Keratinocyte (primary cell): ENCODE measurements around the gene EN2. TPM values are rescaled to one million over a fixed set of nuclear protein-coding genes. Genes with fewer than 3 reads are reported as not detected.

Experiments used
- DNase-seq: peaks from one replicate; pipeline ENCODE4 v3.0.0-alpha.2; 2011; ENCODE audit warnings: low read depth, missing footprints, low spot score
- FAIRE-seq: peaks from 2 replicates; lab custom pipeline; 2011; peaks lifted over from hg19 to GRCh38; lab: Jason Lieb, UNC
- H2AFZ ChIP-seq: 2 replicates; pipeline ENCODE4 v1.6.0; 2012; ENCODE audit warnings: low read length, control low read depth, inconsistent platforms; ENCODE audit not compliant: control insufficient read depth
- H3K27ac ChIP-seq: 2 replicates; pipeline ENCODE4 v1.5.1; 2011; ENCODE audit warnings: low read length; ENCODE audit not compliant: control insufficient read depth, insufficient read depth
- H3K27me3 ChIP-seq: 3 replicates; pipeline ENCODE4 v1.6.0; 2011; ENCODE audit warnings: low read length; ENCODE audit not compliant: control insufficient read depth, insufficient read depth; ENCODE audit errors: extremely low read depth
- H3K36me3 ChIP-seq, 2 experiments: 2 replicates in 1 of 2; 3 replicates in 1 of 2; pipeline ENCODE4 v1.5.1; 2011; ENCODE audit warnings: low read length in 2 of 2, mild to moderate bottlenecking in 1 of 2; ENCODE audit not compliant: control insufficient read depth in 2 of 2, insufficient read depth in 2 of 2; ENCODE audit errors: extremely low read depth in 1 of 2
- H3K4me1 ChIP-seq: 3 replicates; pipeline ENCODE4 v1.5.1; 2011; ENCODE audit warnings: low read length; ENCODE audit not compliant: control insufficient read depth, insufficient read depth; ENCODE audit errors: extremely low read depth
- H3K4me2 ChIP-seq: 3 replicates; pipeline ENCODE4 v1.6.0; 2011; ENCODE audit warnings: low read depth, low read length; ENCODE audit not compliant: control insufficient read depth, insufficient read depth; ENCODE audit errors: extremely low read depth
- H3K4me3 ChIP-seq, 3 experiments: fragments of 200-600 bp in 1 of 3; sonication (generic) in 1 of 3; 2 replicates in 2 of 3; 3 replicates in 1 of 3; pipeline ENCODE4 v1.5.1; 2011 to 2016; ENCODE audit warnings: low read length in 3 of 3, mild to moderate bottlenecking in 3 of 3, control low read depth in 2 of 3, inconsistent platforms in 1 of 3, low read depth in 1 of 3, mixed read lengths in 1 of 3, mixed run types in 1 of 3, moderate library complexity in 1 of 3; ENCODE audit not compliant: control insufficient read depth in 2 of 3, insufficient read depth in 2 of 3; ENCODE audit errors: extremely low read depth in 1 of 3
- H3K79me2 ChIP-seq: 2 replicates; pipeline ENCODE4 v1.6.0; 2012; ENCODE audit warnings: low read length; ENCODE audit not compliant: control insufficient read depth, insufficient read depth
- H3K9ac ChIP-seq: 3 replicates; pipeline ENCODE4 v1.6.0; 2011; ENCODE audit warnings: low read length; ENCODE audit not compliant: control insufficient read depth, insufficient read depth; ENCODE audit errors: extremely low read depth
- H3K9me1 ChIP-seq: 3 replicates; pipeline ENCODE4 v1.6.0; 2011; ENCODE audit warnings: low read length; ENCODE audit not compliant: control insufficient read depth, insufficient read depth; ENCODE audit errors: extremely low read depth
- H3K9me3 ChIP-seq: 2 replicates; pipeline ENCODE4 v1.5.1; 2012; ENCODE audit warnings: low read depth, low read length; ENCODE audit not compliant: control insufficient read depth
- H4K20me1 ChIP-seq: 3 replicates; pipeline ENCODE4 v1.6.0; 2011; ENCODE audit warnings: low read length; ENCODE audit not compliant: control insufficient read depth, insufficient read depth; ENCODE audit errors: extremely low read depth
- EZH2 ChIP-seq: IDR thresholded peaks from one replicate; pipeline ENCODE4 v1.6.1; 2012; ENCODE audit warnings: inconsistent platforms, mild to moderate bottlenecking, low read length, moderate library complexity
- dilution Hi-C: fragments of 300-500 bp; cut with MboI; formaldehyde crosslinking; loops from one replicate; pipeline ENCODE4 v1.7.0; 2020; ENCODE audit warnings: low sequenced_read_pairs; ENCODE audit not compliant: extremely low pct_ligation_motif_present
- polyA minus RNA-seq, 3 experiments: library from RNA; depleted of rRNA, polyadenylated mRNA; stranded (reverse); fragments of >200 nt; gene quantifications; 1 replicate in 1 of 3; 2 replicates in 1 of 3; 3 replicates in 1 of 3; pipeline ENCODE4 v1.2.3, GENCODE V29; 2011
- polyA plus RNA-seq, 5 experiments: library from polyadenylated mRNA; depleted of rRNA in 3 of 5; stranded (reverse) in 3 of 5; stranded (forward) in 1 of 5; unstranded in 1 of 5; fragments of >200 nt; gene quantifications; 1 replicate in 1 of 5; 2 replicates in 3 of 5; 3 replicates in 1 of 5; pipeline versions ENCODE4 v1.2.1 to v1.2.3, GENCODE V29; 2011 to 2012; ENCODE audit warnings: missing spikeins in 2 of 5, low read depth in 1 of 5, low replicate concordance in 1 of 5
- TF ChIP-seq, protein P1 (sequence below), 3 experiments: IDR thresholded peaks in 1 of 3; conservative IDR thresholded peaks in 1 of 3; optimal IDR thresholded peaks in 1 of 3; 2 replicates in 2 of 3; 3 replicates in 1 of 3; pipeline versions ENCODE3 to v1.5.1; 2011; ENCODE audit warnings: low read length in 3 of 3, mild to moderate bottlenecking in 3 of 3, moderate library complexity in 2 of 3, control low read depth in 1 of 3, inconsistent platforms in 1 of 3; ENCODE audit not compliant: insufficient read depth in 2 of 3; ENCODE audit errors: extremely low read depth in 1 of 3

EN2 gene
- 0.05 to 0.14 TPM (median 0.09 TPM) in 3 replicates for polyA plus RNA-seq
- polyA plus RNA-seq (2011; ENCODE audit: low read depth), result 0.15 TPM
- polyA plus RNA-seq (2011; cell fraction: cytosol; rRNA removed), result 0.16 and 0.23 TPM in 2 replicates
- 0.31 and 0.56 TPM in 2 replicates for polyA plus RNA-seq (2011; cell fraction: nucleus; rRNA removed)
- 0.14 and 0.24 TPM in 2 replicates for polyA plus RNA-seq (2012; ENCODE audit: low replicate concordance)
- 0.26 TPM in 1 of 3 replicates, not detected in the others for polyA minus RNA-seq
- polyA minus RNA-seq (2011; cell fraction: cytosol; rRNA and poly(A)+ RNA removed), result not detected
- 0.21 and 0.23 TPM in 2 replicates for polyA minus RNA-seq (2011; cell fraction: nucleus; rRNA and poly(A)+ RNA removed)

- H3K27me3 ChIP-seq, result peaks cover 97% of the 10 kb centered on the region
- peak within 1 kb of the TSS; percentile 68 for H2AFZ ChIP-seq
- H3K4me2 ChIP-seq, result peak within 1 kb of the TSS; percentile 82
- FAIRE-seq (no peak), DNase-seq (no peak)
- peak within 1 kb of the TSS; percentile 40 to 67 (median 55) for H3K4me3 ChIP-seq
- no peaks in the 10 kb centered on the region for H3K9me3 ChIP-seq
- H3K36me3 ChIP-seq, result no peaks in the 10 kb centered on the region
- dilution Hi-C loops, result no loop called here
- TF ChIP-seq, protein P1, sequence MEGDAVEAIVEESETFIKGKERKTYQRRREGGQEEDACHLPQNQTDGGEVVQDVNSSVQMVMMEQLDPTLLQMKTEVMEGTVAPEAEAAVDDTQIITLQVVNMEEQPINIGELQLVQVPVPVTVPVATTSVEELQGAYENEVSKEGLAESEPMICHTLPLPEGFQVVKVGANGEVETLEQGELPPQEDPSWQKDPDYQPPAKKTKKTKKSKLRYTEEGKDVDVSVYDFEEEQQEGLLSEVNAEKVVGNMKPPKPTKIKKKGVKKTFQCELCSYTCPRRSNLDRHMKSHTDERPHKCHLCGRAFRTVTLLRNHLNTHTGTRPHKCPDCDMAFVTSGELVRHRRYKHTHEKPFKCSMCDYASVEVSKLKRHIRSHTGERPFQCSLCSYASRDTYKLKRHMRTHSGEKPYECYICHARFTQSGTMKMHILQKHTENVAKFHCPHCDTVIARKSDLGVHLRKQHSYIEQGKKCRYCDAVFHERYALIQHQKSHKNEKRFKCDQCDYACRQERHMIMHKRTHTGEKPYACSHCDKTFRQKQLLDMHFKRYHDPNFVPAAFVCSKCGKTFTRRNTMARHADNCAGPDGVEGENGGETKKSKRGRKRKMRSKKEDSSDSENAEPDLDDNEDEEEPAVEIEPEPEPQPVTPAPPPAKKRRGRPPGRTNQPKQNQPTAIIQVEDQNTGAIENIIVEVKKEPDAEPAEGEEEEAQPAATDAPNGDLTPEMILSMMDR (optimal IDR thresholded peaks at IDR 0.05 in 1 of 3, IDR thresholded peaks at IDR 0.05 in 1 of 3, conservative IDR thresholded peaks at IDR 0.05 in 1 of 3; ENCODE audit: extremely low read depth in 1 of 3, insufficient read depth in 2 of 3, low read length in 3 of 3), result no peak
- TF ChIP-seq EZH2, result peak; percentile 87
- no peaks in the 10 kb centered on the region for H3K79me2 ChIP-seq
- H3K9me1 ChIP-seq, result no peaks in the 10 kb centered on the region
- H3K9ac ChIP-seq, result no peak within 1 kb of the TSS
- no peak within 1 kb of the TSS for H3K27ac ChIP-seq
- peaks cover 4% of the 10 kb centered on the region for H4K20me1 ChIP-seq
- H3K4me1 ChIP-seq, result no peaks in the 10 kb centered on the region
Measured at GRCh38 chr7:155458111-155458877, at the start of gene EN2. Gene EN2, plus strand, starts transcription at chr7:155458129. Its CDS starts 249 bp downstream, at chr7:155458378.

DNA sequence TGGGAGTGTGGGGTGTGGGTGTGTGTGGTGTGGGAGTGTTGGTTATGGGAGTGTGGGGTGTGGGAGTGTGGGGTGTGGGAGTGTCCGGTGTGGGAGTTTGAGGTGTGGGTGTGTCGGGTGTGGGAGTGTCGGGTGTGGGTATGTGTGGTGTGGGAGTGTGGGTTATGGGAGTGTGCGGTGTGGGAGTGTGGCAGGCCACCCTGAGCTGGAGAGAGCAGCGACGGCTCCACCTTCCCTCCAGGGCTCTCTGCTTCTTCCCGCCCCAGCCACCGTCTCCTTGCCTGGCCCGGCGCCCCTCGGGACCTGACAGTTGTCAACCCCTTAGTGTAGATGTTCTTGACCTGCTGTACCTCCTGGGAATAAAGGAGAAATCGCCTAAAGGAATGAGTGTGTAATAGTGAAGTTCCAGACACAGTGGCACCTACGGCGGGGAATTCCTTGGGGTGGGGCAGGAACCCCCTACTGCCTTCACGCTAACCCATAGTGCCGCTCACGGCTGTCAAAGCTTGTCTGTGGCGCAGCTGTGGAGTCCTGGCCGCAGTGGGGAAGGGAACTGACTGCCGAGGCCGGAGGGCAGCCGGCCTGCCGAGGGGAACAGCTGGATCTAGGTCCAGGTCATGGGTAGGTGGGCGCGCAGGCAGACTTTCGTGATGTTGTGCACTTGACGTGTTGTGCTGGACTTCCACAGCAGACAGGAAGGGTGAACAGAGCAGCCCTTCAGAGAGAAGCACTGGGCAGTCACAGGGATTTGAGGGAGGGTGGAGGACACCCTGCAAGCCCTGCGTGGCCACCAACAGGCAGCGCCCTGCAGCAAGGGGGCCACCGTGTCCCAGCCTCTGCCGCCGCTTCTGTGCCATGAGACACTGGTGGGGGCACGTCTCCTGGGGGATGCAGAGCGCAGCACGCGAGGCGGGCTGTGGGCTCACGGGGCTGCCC, 49.0 kb upstream of the EN2 start:
- H3K27me3 ChIP-seq, result peaks cover 49% of the 10 kb centered on the region
- no peak overlapping the region for H3K4me2 ChIP-seq
- no peaks in the 10 kb centered on the region for H3K9me3 ChIP-seq
- no peak overlapping the region for H3K9ac ChIP-seq
- TF ChIP-seq, protein P1 (optimal IDR thresholded peaks at IDR 0.05 in 1 of 3, IDR thresholded peaks at IDR 0.05 in 1 of 3, conservative IDR thresholded peaks at IDR 0.05 in 1 of 3; ENCODE audit: extremely low read depth in 1 of 3, insufficient read depth in 2 of 3, low read length in 3 of 3), result no peak
- TF ChIP-seq EZH2, result peak; percentile 62
- H3K4me1 ChIP-seq, result no peaks in the 10 kb centered on the region
- DNase-seq, result no peak
- H3K27ac ChIP-seq, result no peak overlapping the region
- no peak overlapping the region for H3K4me3 ChIP-seq
- H3K36me3 ChIP-seq, result no peaks in the 10 kb centered on the region
- dilution Hi-C loops, result no loop called here
- H4K20me1 ChIP-seq, result no peaks in the 10 kb centered on the region
- no peaks in the 10 kb centered on the region for H3K9me1 ChIP-seq
- H2AFZ ChIP-seq, result no peak overlapping the region
- no peak for FAIRE-seq
- no peaks in the 10 kb centered on the region for H3K79me2 ChIP-seq
